ENCODE data around the gene STUB1. TPM values are rescaled to one million over a fixed set of nuclear protein-coding genes. Genes with fewer than 3 reads are reported as not detected.

Gene STUB1
- total RNA-seq, 1 experiment from 2014 or later = 120 TPM

Other genes with a start within 250 kb of the STUB1 start
- 45.7 to 81.9 TPM (median 75.8 TPM) in 5 replicates for gene CAPN15, start 152.7 kb upstream of the STUB1 start, total RNA-seq (2022; extraction: Qiagen RNA extraction; ENCODE audit: low read depth)
- 0.08 to 0.20 TPM (median 0.09 TPM) in 3 of 5 replicates, not detected in the others for gene PRR35, start 120.0 kb upstream of the STUB1 start, total RNA-seq (2022; extraction: Qiagen RNA extraction; ENCODE audit: low read depth)
- gene NHLRC4, start 113.4 kb upstream of the STUB1 start, total RNA-seq (2022; extraction: Qiagen RNA extraction; ENCODE audit: low read depth) = 0.12 to 0.23 TPM (median 0.21 TPM) in 5 replicates
- 28.6 to 41.6 TPM (median 36.3 TPM) in 5 replicates for gene PIGQ, start 110.4 kb upstream of the STUB1 start, total RNA-seq (2022; extraction: Qiagen RNA extraction; ENCODE audit: low read depth)
- gene RAB40C, start 90.3 kb upstream of the STUB1 start, total RNA-seq (2022; extraction: Qiagen RNA extraction; ENCODE audit: low read depth) = 13.7 to 19.3 TPM (median 16.9 TPM) in 5 replicates
- gene WFIKKN1, start 49.4 kb upstream of the STUB1 start, total RNA-seq (2022; extraction: Qiagen RNA extraction; ENCODE audit: low read depth) = 0.13 to 0.23 TPM (median 0.16 TPM) in 4 of 5 replicates, not detected in the other
- gene METTL26, start 44.1 kb upstream of the STUB1 start, total RNA-seq (2022; extraction: Qiagen RNA extraction; ENCODE audit: low read depth) = 70.5 to 143 TPM (median 129 TPM) in 5 replicates
- 18.7 to 43.8 TPM (median 40.3 TPM) in 5 replicates for gene MCRIP2, start 38.6 kb upstream of the STUB1 start, total RNA-seq (2022; extraction: Qiagen RNA extraction; ENCODE audit: low read depth)
- 16.8 to 31.5 TPM (median 24.8 TPM) in 5 replicates for gene WDR90, start 31.0 kb upstream of the STUB1 start, total RNA-seq (2022; extraction: Qiagen RNA extraction; ENCODE audit: low read depth)
- 66.4 to 97.4 TPM (median 83.6 TPM) in 5 replicates for gene RHOT2, start 12.3 kb upstream of the STUB1 start, total RNA-seq (2022; extraction: Qiagen RNA extraction; ENCODE audit: low read depth)
- gene RHBDL1, start 4.7 kb upstream of the STUB1 start, total RNA-seq (2022; extraction: Qiagen RNA extraction; ENCODE audit: low read depth) = 1.0 to 1.6 TPM (median 1.5 TPM) in 5 replicates
- gene JMJD8, start 3.9 kb downstream of the STUB1 start, total RNA-seq (2022; extraction: Qiagen RNA extraction; ENCODE audit: low read depth) = 68.3 to 83.7 TPM (median 79.8 TPM) in 5 replicates
- 4.9 to 7.4 TPM (median 6.3 TPM) in 5 replicates for gene WDR24, start 10.0 kb downstream of the STUB1 start, total RNA-seq (2022; extraction: Qiagen RNA extraction; ENCODE audit: low read depth)
- 1.8 to 3.2 TPM (median 2.6 TPM) in 5 replicates for gene FBXL16, start 25.4 kb downstream of the STUB1 start, total RNA-seq (2022; extraction: Qiagen RNA extraction; ENCODE audit: low read depth)
- gene METRN, start 34.7 kb downstream of the STUB1 start, total RNA-seq (2022; extraction: Qiagen RNA extraction; ENCODE audit: low read depth) = 64.1 to 206 TPM (median 188 TPM) in 5 replicates
- gene ANTKMT, start 40.7 kb downstream of the STUB1 start, total RNA-seq (2022; extraction: Qiagen RNA extraction; ENCODE audit: low read depth) = 25.8 to 60.1 TPM (median 55.1 TPM) in 5 replicates
- 3.7 to 7.1 TPM (median 5.7 TPM) in 5 replicates for gene CCDC78, start 46.0 kb downstream of the STUB1 start, total RNA-seq (2022; extraction: Qiagen RNA extraction; ENCODE audit: low read depth)
- 13.4 to 18.6 TPM (median 16.8 TPM) in 5 replicates for gene HAGHL, start 46.7 kb downstream of the STUB1 start, total RNA-seq (2022; extraction: Qiagen RNA extraction; ENCODE audit: low read depth)
- gene CIAO3, start 60.6 kb downstream of the STUB1 start, total RNA-seq (2022; extraction: Qiagen RNA extraction; ENCODE audit: low read depth) = 16.7 to 26.8 TPM (median 22.7 TPM) in 5 replicates
- gene MSLN, start 80.3 kb downstream of the STUB1 start, total RNA-seq (2022; extraction: Qiagen RNA extraction; ENCODE audit: low read depth) = 1.4 to 3.1 TPM (median 2.8 TPM) in 5 replicates
- 31.5 to 55.5 TPM (median 49.7 TPM) in 5 replicates for gene RPUSD1, start 108.0 kb downstream of the STUB1 start, total RNA-seq (2022; extraction: Qiagen RNA extraction; ENCODE audit: low read depth)
- gene CHTF18, start 108.2 kb downstream of the STUB1 start, total RNA-seq (2022; extraction: Qiagen RNA extraction; ENCODE audit: low read depth) = 15.2 to 30.0 TPM (median 23.2 TPM) in 5 replicates
- gene GNG13, start 120.3 kb downstream of the STUB1 start, total RNA-seq (2022; extraction: Qiagen RNA extraction; ENCODE audit: low read depth) = not detected in 5 replicates